GM19372 (cell line): Measurements from ENCODE around the gene CLDND2.

Experiments used
- ATAC-seq: cut with Tn5 transposase; IDR thresholded peaks from one replicate; pipeline ENCODE4 v1.9.1; 2021; ENCODE audit warnings: mild to moderate bottlenecking, low read depth, moderate library complexity; ENCODE audit not compliant: unreplicated experiment

CLDND2 gene

GRCh38 chr19:51337141-51337860 is 31.5 kb downstream of the CLDND2 start:
- no peak for ATAC-seq

GRCh38 chr19:51333836-51334460 is 34.9 kb downstream of the CLDND2 start:
- ATAC-seq = no peak

DNA sequence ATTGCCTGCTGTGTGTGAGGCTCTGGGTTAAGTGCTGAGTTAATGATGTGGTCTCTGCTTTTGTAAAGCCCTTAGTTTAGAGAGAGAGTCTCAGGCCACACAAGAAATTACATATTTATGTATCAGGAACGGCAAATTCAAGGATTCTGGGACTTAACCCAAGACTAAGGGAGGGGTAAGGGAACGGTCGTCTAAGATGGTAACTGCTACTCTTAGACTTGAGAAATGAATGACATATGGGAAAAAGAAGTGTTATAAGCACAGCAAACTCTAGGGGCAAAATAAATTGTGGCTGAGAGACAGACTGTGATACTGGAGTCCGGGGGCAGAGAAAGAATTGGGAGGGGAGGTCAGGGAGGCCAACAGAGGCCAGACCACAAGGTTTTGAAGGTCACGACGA is 37.1 kb downstream of the CLDND2 start:
- ATAC-seq = no peak

DNA sequence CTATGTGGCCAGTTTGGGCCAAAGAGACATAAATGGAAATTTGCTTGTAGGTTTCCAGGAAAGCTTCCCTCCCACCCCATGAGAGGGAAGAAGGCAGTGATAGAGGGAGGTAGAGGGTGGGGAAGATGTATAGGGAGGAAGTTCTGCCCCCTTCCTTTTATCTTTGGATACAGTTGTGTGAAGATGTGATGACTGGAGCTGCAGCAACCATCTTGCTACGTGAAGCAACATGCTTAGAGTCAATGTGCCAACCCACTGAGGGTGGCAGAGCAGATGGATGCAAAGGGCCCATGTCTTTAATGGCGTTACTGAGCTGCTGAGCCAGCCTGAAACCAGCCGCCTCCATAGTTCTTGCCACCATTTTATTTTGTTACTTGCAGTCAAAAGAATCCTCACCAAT is 37.6 kb downstream of the CLDND2 start:
- no peak for ATAC-seq

- no peak for ATAC-seq
These were observed 38.4 kb downstream of the CLDND2 start for GRCh38 chr19:51330366-51330765.

DNA sequence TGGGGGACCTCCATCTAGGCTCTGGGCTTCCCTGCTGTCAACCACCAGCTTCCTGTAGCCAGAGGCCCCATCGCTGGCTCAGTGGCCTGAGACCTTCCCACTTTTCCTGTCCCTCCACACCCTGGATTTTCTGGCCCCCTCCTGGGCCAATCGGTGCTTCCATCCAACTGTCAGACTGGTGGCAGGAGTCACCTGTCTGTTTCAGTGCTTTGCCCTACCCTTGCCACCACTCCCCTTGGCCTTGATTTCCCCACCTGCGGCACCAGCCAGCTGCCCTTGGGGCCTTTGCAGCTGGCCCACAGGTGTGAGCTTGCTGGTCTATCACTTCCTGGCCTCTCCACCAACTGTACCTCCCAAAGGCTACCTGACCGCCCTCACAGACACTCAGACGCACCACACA is 39.4 kb downstream of the CLDND2 start:
- no peak for ATAC-seq

- ATAC-seq = no peak
These were observed 41.5 kb downstream of the CLDND2 start for GRCh38 chr19:51327066-51328001.

DNA sequence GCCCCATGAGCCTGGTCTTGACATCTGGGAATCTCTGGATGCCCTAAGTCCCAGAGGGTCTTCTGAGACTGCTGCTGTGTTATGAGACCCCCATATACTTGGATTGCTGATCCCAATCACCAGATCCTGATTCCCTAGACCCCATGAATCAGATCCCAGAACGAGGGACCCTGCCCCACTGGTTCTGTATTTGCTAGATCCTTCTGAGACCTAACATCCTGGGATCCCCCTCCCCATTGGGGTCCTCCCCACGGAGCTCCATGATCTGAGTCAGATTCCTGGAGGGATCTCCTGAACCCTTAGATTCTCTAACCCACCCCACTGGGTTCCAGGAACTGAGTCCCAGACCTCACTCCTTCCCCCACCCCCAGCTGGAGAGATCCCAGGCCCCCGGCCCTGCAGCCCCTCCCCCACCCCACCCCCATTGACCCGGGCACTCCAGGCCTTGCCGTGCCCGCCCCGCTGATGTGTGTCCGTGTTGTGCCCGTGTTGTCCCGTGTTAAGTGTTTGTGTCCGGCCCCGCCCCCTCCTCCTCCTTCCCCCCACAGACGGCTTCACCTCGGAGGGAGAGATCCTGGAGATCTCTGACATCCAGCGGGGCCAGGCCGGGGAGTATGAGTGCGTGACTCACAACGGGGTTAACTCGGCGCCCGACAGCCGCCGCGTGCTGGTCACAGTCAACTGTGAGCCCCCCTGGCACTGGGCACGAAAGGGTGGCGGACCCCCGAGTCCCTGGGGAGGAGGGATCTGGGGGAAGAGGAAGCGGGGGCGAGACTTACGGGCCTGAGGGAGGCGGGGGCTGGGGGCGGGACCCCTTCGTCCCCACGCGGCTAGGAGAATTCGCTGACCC is 42.4 kb downstream of the CLDND2 start:
- no peak for ATAC-seq

DNA sequence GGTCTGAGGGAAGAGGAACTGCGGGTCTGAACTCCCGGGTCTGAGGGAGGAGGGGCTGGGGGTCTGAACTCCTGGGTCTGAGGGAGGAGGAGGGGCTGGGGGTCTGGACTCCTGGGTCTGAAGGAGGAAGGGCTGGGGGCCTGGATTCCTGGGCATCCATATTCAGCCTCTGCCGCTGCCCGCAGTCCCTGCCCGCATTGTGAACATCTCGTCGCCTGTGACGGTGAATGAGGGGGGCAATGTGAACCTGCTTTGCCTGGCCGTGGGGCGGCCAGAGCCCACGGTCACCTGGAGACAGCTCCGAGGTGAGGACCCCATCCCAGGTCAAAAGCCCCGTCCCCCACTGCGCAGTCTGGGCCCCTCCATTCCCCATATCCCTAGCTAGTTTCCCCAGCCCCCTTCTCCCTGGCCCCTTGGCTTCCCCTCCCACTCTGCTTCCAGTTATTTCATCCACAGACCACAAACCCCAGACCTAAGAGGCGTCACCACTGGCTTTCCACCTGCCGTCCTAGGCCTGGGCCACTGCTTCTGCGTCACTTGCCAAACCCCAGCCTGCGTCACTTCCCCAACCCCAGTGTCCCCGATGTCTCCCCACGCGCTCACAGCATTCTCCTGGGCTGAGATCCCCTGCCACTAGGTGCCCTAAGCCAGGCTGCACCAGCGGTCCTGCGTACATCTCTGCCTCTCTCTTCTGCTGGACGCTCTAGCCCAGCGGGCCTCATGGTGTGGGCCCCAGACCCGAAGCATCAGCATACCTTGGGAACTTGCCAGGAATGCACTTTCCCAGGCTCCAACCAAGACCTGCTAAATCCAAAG is 43.4 kb downstream of the CLDND2 start:
- ATAC-seq = no peak

DNA sequence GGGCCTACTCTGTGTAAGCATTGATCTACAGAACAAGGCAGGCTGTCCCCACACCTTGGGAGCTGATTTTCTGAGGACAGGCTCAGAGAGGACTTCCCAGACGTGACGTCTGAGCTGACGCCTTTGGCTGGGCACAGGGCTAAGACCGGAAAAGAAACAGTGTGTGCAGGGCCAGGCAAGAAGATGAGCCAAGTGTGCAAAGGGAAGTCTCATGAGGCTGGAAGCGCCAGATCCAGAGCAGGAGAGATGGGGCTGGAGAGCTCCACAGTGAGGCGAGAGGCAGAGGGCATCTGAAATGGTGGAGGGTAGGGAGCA is 44.7 kb downstream of the CLDND2 start:
- ATAC-seq = no peak

DNA sequence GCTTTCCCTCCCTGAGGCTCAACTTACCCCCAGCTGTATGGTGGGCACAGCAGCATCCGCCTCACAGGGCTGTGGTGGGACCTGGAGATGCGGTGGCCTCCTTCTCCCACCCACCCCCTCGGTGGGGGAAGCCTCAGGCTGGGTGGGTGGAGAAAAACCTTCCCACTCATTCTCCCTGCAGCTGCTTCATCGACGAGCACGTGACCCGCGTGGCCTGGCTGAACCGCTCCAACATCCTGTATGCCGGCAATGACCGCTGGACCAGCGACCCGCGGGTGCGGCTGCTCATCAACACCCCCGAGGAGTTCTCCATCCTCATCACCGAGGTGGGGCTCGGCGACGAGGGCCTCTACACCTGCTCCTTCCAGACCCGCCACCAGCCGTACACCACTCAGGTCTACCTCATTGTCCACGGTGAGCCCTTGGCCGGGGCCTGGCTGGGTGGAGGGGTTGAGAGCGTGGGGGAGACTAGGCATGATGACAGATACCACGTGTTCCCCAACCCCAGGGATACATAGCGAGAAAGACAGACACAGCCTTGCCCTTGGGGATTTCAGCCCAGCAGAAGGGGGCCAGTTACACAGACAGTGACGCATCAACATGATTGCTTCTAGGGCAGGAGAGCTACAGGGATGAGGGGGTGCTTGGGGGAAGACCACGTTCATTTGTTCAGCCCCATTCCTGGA is 45.2 kb downstream of the CLDND2 start:
- ATAC-seq = no peak

DNA sequence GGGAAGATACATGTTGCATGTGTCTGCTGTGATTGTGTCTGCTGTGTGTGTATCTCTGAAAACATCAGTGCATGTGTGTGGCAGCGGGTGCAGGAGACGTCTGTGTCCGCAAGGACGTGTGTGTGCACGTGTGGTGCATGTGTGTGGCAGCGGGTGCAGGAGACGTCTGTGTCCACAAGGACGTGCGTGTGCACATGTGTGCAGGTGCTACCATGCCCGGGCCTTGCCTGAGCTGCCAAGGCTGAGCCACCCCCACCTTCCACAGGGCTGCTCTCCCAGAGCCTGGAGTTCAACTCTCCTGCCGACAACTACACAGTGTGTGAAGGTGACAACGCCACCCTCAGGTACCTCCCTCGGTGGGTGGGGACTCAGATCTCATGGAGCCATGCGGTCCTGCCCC is 47.0 kb downstream of the CLDND2 start:
- no peak for ATAC-seq

DNA sequence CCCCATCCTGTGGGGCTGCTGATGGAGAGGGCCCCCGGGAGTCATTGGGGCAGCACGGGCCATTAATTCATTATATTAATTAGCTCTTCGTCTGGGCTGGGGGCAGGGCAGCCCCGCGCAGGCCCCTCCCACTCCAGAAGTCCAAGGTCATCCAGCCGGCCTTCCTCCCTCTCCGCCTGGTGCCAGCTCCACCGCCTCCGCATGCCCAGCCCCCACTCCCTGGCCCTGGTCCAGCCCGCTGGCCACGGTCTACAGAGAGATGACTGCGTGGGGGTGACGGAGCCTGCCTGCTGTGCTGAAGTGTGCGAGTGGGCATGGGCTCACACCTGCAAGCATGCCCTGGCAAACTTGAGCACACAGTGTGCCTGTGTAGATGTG is 48.5 kb downstream of the CLDND2 start:
- ATAC-seq = no peak

GRCh38 chr19:51319649-51320279 is 49.0 kb downstream of the CLDND2 start:
- ATAC-seq = no peak

DNA sequence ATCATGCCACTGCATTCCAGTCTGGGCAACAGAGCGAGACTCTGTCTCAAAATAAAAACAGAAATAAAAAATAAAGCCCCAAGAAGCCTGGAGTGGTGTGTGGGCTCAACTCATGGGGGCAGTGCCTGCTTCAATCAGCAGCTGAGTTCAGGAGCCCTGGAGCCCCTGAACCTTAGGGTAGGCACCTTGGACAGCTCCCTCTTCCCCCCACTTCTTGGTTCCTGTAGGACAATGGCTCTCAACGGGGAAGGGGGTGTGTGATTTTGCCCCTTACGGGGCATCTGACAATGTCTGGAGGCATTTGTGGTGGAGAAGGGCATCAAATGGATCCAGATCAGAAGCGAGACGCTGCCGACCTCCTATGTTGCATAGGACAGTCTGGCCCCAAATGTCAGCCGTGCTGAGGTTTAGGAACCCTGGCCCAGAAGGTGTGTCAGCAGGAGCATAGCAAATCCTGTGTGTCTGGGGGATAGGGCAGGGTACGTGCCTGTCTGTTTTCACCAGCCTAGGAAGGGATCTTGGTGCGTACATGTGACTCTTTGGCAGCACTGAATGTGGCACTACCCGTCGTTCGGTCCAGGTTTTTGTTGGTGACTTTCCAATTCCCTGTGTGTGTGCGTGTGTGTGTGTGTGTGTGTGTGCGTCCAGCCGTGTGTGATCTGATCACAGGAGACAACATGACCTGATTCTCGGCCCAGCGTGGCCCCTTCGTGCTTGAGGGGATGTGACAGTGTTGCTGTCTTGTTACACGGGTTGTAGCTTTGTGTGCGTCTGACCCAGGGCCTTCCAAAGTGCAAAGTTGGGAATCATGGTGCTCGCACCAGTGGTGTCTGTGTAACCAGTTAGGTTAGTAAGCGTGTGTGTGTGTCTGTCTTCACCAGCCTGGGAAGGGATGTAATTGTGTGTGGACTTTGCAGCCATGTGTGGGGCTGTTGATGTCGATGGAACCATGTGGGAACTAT is 49.8 kb downstream of the CLDND2 start:
- ATAC-seq = no peak

DNA sequence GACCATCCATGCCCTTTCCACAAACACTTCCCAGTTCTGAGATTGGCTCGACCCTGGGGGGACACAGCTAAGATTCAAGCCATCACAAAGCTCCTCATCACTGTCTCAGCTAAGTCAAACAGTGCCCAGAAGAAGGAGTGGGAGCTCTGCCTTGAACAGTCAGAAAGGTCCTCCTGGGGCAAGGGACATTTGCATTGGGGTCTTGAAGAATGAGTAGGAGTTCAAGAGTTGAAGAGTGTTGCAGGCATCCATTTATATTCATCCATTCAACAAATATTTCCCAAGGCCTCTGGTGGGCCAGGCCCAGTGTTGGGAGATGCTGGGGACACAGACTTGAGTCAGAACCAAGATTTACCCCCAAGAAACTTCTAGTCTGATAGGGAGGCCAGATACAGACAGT is 50.8 kb downstream of the CLDND2 start:
- no peak for ATAC-seq

DNA sequence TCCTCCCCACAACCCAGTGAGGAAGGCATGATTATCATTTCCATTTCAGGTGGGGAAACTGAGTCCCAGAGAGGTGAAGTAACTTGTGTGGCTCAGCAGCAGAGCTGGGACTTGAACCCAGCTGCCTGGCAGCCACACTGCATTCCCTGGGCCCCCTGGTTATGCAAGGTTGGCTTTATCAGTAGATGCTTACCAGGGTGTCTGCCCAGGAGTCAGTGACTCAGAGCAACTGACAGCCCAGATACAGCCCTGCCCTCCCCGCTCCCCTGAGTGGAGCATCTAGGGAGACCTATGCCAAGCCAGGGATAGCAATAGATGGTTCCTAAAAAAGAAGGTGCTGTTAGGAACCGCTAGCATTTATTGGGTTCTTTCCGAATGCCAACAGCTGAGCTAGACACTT is 51.4 kb downstream of the CLDND2 start:
- ATAC-seq = no peak
